Fibroblast of mammary gland (primary cell): ENCODE data around the gene ST6GALNAC4.

Experiments
- DNase-seq: peaks from one replicate; pipeline ENCODE4 v3.0.0-alpha.2; 2010; ENCODE audit warnings: low read depth
- H3K4me3 ChIP-seq: 2 replicates; pipeline ENCODE4 v1.5.1; 2011; ENCODE audit warnings: low read depth, mild to moderate bottlenecking, low read length, moderate library complexity; ENCODE audit not compliant: control insufficient read depth
- TF ChIP-seq, protein P1 (sequence below): conservative IDR thresholded peaks from 2 replicates; pipeline ENCODE4 v1.5.1; 2011; ENCODE audit warnings: low read depth, low read length, inconsistent platforms; ENCODE audit not compliant: control insufficient read depth, insufficient read depth

The ST6GALNAC4 gene

DNA sequence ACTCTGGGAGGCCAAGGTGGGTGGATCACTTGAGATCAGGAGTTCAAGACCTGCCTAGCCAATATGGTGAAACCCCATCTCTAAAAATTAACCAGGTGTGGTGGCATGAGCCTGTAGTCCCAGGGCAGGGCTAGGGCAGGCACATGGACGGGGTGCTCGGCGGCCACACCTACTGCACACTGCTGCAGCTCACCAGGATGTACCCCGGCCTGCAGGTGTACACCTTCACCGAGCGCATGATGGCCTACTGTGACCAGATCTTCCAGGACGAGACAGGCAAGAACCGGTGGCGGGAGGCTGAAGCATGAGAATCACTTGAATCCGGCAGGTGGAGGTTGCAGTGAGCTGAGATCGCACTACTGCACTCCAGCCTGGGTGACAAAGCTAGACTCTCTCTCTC lies 3.2 kb downstream of the ST6GALNAC4 start:
- DNase-seq = no peak
- TF ChIP-seq, protein P1, sequence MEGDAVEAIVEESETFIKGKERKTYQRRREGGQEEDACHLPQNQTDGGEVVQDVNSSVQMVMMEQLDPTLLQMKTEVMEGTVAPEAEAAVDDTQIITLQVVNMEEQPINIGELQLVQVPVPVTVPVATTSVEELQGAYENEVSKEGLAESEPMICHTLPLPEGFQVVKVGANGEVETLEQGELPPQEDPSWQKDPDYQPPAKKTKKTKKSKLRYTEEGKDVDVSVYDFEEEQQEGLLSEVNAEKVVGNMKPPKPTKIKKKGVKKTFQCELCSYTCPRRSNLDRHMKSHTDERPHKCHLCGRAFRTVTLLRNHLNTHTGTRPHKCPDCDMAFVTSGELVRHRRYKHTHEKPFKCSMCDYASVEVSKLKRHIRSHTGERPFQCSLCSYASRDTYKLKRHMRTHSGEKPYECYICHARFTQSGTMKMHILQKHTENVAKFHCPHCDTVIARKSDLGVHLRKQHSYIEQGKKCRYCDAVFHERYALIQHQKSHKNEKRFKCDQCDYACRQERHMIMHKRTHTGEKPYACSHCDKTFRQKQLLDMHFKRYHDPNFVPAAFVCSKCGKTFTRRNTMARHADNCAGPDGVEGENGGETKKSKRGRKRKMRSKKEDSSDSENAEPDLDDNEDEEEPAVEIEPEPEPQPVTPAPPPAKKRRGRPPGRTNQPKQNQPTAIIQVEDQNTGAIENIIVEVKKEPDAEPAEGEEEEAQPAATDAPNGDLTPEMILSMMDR = no peak
- H3K4me3 ChIP-seq = no peak overlapping the region

DNA sequence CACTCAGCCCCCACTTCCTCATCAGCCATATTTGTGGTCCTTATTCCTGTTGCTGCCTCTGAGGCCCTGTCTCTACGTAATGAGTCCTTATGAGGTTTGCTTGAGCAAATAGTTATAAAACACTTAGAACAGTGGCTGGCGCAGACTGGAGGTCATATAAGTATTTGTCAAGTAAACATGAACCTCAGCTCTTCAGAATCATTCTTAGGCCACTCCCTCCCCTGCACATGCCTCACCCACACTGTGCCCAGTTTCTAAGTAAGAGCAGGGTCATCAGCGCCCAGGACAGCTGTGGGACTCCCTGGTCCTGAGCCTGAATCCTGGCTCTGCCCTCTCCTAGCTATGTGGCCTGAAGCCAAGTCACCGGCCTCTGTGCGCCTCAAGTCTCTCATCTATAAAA lies 4.0 kb downstream of the ST6GALNAC4 start:
- no peak overlapping the region for H3K4me3 ChIP-seq
- TF ChIP-seq, protein P1 = no peak
- DNase-seq = no peak

DNA sequence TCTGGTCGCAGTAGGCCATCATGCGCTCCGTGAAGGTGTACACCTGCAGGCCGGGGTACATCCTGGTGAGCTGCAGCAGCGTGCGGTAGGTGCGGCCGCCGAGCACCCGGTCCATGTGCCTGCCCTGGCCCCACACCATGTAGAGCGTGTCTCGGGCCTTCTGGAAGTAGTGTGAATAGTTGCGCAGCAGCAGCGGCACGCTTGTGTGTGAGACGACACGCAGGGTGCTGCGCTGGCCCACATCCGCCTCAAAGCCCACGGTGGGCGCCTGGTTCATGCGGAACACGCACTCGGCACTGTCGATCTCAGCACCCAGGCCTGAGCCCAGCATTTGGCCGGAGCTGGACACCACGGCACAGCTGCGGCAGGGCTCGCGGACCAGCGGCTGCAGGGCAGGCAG lies 4.5 kb downstream of the ST6GALNAC4 start:
- H3K4me3 ChIP-seq = no peak overlapping the region
- TF ChIP-seq, protein P1 = no peak
- DNase-seq = no peak

DNA sequence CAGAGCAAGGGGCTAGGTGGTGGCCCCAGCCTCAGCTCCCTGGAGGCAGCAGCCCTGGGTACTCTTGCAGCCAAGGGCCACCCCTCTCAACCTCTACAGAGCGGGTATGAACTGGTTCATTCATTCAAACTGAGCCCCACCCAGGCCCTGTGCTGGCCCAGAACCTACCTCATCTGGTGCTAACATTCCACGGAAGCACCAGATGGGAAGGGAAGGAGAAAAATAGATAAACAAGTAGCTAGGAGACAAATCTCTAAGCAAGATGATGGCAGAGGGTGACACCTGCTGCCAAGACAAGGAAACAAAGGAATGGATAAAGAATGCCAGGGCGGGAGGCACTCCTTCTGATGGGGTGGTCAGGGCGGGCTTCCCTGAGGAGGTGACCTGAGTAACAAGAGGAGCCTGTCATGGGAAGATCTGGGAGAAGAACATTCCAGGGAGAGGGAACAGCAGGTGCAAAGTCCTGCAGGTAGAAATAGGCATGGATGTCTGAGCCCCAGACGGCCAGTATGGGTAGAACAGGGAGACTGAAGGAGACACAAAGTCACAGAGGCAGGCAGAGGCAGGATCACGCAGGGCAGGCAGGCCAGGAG lies 6.1 kb downstream of the ST6GALNAC4 start:
- peak; percentile 43 for DNase-seq
- no peak overlapping the region for H3K4me3 ChIP-seq
- TF ChIP-seq, protein P1 = peak; percentile 10

DNA sequence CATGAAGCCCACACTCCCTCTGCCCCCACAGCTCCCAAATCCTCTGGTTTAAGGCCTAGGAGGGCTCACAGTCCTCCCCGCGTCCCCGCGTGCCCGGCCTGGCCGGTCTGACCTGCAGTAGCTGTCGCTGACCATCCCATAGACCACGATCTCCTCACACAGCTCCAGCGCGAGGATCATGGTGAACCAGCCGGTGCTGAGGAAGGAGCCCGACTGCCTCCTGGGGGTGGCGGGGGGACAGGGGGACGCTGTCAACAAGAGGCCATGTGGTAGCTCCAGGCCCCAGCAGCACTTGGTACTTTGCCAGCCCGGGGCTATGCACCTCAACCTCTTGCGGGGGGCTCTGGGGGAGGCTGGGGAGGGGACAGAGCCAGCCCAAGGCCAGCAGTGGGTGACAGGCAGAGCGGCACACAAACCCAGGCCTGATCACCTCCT lies 7.0 kb downstream of the ST6GALNAC4 start:
- TF ChIP-seq, protein P1 = no peak
- no peak overlapping the region for H3K4me3 ChIP-seq
- no peak for DNase-seq

DNA sequence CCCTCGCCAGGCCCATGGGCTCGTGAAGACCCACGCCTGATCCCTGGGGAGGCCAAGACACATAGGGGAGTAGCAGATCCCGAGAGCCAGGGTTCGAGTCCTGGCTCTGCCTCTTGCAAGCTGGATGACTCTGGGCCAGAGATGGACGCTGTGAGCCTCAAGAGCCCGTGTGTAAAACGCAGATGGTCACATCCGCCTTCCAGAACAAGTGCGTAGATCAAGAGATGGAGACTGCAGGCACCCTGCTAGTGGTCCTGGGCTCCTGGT lies 8.2 kb downstream of the ST6GALNAC4 start:
- TF ChIP-seq, protein P1 = no peak
- DNase-seq = no peak
- H3K4me3 ChIP-seq = no peak overlapping the region

DNA sequence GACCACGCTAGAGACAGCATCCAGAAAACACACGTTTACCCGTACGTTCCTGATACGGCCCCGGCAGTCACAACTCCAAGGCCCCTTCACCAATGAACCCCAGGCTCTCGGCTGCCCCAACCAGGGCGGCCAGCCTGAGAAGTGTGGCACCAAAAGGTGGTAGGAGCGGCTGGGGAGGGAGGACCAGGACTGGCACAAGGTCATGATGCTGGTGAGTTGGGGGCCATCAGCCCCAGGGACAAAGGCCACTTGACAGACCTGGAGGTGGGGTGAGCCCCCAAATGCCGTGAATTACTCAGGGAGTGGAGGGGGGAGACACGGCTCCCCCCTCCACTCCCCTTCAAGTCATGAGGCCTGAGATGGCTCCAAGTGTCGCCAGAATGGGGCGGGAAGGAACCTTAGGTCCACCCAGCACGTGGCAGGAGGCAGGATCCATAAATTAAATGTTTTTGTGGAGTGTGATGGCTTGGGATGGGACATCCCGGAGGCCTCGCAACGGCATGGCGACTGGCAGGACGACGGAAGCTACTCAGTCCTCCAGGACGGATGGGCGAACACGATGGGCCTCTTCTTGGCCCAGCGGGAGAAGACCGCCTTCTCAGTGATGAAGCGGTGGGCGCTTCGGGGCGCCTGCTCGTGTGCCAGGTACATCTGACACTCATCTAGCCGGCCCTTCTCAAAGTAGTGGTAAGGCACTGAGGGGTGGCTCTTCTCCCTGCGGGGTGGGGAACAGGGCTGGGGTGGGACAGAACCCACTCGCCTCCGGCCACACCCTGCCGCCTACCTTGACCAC lies 8.8 kb downstream of the ST6GALNAC4 start:
- no peak overlapping the region for H3K4me3 ChIP-seq
- DNase-seq = no peak
- TF ChIP-seq, protein P1 = no peak
